Mucosa of descending colon (tissue), 3 donors: ENCODE measurements around the gene SCN10A. TPM values are rescaled to one million over a fixed set of nuclear protein-coding genes. Genes with fewer than 3 reads are reported as not detected.
A peak's percentile ranks its signal among the peaks of the same experiment; 100 is the strongest.

ENCODE experiments used
- ATAC-seq: fragments of 200-7000 bp; cut with Tn5 transposase; one replicate; pipeline ENCODE4 v1.9.1; 2020; ENCODE audit warnings: mild to moderate bottlenecking, moderate library complexity
- DNase-seq, 3 donors: peaks; one replicate each; pipeline ENCODE4 v3.0.0-alpha.2; 2020
- H3K36me3 ChIP-seq: fragments of 200-600 bp; one replicate; pipeline ENCODE4 v1.8.0; 2021; ENCODE audit warnings: low read depth, mild to moderate bottlenecking
- H3K4me1 ChIP-seq: fragments of 200-600 bp; one replicate; pipeline ENCODE4 v1.8.0; 2021; ENCODE audit warnings: low read depth, mild to moderate bottlenecking
- H3K4me3 ChIP-seq: fragments of 200-600 bp; one replicate; pipeline ENCODE4 v1.8.0; 2021; ENCODE audit warnings: mild to moderate bottlenecking
- H3K9me3 ChIP-seq: fragments of 200-600 bp; one replicate; pipeline ENCODE4 v1.8.0; 2021; ENCODE audit warnings: mild to moderate bottlenecking
- intact Hi-C, 2 donors: fragments of 100-400 bp; cut with DNase I in 1 of 2; cut with micrococcal nuclease in 1 of 2; formaldehyde crosslinking; loops; one replicate each; pipeline versions ENCODE4 v1.11.0 to v1.11.1; 2022; cut with DNase I, micrococcal nuclease
- total RNA-seq, 3 donors: library from RNA; stranded (reverse); fragmentation: NEBNext Ultra II Directional in 2 of 3; extraction: Animal tissue kit (Norgen Biotek cat#: 25700) in 2 of 3; gene quantifications; one replicate each; pipeline versions ENCODE4 v1.2.1 to v1.2.4, GENCODE V29; 2021 to 2023
- TF ChIP-seq, protein P1 (sequence below): fragments of 200-600 bp; IDR thresholded peaks from one replicate; pipeline ENCODE4 v1.8.0; 2022; ENCODE audit warnings: antibody characterized with exemption, mild to moderate bottlenecking
- donor health status: DM: no; HTN: no; CAD: no; lungs with moderate emphysema.
- donor health status: DM: no; HTN: no; CAD: no.
- donor health status: DM: no; HTN: yes; CAD: no.

Gene SCN10A
- total RNA-seq, 3 donors from 2014 or later = not detected

DNA sequence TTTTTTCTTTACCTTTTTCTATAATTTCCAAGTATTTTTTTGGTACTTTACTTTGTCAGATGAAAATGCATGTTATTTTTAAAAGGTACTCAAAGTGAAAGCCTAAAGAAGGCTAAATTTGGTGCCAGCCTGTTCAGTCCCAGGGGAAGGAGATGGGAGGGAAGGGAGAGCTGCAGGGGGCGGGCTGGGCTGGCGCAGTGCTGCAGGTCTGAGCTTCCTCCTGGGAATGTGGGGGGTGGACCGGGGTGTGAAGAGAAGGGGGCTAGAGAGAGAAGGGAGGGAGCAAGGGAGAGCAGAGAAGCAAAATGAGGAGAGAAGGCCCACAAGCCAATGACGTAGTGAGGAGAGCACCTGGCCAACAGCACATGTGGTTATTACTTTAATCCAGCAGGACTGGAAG is 95.6 kb downstream of the SCN10A start:
- intact Hi-C loops = no loop called here
- DNase-seq (no peak), ATAC-seq (no peak)
- TF ChIP-seq, protein P1, sequence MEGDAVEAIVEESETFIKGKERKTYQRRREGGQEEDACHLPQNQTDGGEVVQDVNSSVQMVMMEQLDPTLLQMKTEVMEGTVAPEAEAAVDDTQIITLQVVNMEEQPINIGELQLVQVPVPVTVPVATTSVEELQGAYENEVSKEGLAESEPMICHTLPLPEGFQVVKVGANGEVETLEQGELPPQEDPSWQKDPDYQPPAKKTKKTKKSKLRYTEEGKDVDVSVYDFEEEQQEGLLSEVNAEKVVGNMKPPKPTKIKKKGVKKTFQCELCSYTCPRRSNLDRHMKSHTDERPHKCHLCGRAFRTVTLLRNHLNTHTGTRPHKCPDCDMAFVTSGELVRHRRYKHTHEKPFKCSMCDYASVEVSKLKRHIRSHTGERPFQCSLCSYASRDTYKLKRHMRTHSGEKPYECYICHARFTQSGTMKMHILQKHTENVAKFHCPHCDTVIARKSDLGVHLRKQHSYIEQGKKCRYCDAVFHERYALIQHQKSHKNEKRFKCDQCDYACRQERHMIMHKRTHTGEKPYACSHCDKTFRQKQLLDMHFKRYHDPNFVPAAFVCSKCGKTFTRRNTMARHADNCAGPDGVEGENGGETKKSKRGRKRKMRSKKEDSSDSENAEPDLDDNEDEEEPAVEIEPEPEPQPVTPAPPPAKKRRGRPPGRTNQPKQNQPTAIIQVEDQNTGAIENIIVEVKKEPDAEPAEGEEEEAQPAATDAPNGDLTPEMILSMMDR = no peak
- Histone ChIP-seq H3K4me3 (no peak overlapping the region), H3K4me1 (no peaks in the 10 kb centered on the region), H3K9me3 (no peaks in the 10 kb centered on the region), H3K36me3 (no peaks in the 10 kb centered on the region)

DNA sequence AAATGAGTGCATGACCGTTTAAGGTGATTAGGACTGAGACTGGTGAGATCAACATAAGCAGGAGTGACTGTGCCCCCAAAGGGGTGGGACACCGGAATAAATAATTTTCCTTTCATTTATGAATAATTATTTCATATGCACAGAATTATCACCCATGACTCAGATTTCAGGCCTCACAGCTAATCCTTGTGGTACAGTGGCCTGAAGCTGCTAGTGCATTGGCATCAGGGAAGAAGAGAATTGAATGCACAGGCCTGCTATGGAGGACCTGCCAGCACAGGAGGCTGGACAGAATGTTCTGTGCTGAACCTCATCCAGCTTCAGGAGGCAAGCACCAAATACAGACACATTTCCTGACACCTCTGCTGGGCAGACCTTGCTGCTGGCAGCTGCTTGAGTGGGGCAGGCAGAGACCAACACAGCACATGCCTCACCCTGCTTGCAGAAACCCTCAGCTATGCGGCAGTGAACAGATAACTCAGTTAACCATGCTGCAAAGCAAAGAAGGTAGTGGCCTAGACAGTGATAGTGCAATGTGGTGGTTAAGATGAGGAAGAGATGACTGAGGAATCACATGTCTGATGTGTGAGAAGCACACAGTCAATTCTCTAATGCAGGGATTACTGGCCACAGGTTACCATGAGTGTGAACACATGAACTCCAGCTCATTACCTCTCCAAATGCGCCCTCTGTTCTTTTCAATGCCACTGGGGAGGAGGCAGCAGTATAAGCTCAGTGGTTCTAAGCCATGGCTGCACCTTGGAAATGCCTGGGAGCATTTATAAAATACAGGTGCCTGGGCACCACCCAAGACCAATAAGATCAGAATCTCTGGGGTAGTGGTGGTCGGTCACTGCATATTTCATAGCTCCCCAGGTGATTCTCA is 98.4 kb downstream of the SCN10A start:
- Histone ChIP-seq H3K4me1 (no peaks in the 10 kb centered on the region), H3K4me3 (no peak overlapping the region), H3K9me3 (no peaks in the 10 kb centered on the region), H3K36me3 (no peaks in the 10 kb centered on the region)
- TF ChIP-seq, protein P1 = no peak
- no peak for DNase-seq
- intact Hi-C loops = no loop called here
- ATAC-seq = no peak

DNA sequence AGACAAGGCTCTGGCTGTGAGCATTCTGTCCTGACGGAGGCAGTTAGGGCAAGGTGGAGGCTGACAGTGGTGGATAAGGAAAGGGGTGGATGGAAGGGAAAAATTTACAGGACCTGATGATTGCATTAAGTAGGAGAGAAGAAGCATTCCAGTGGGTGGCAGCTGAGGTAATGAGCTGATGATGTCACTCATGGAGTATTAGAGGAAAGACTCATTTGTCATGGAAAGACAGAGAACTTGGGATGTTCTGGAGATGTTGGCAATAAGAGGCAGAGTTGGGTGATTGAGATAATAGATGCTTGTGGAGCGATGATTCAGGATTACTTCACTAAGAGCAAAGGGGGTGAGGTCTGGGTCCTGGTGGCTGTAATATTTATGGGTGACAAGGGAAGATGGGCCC is 102.9 kb downstream of the SCN10A start:
- DNase-seq (no peak), ATAC-seq (no peak)
- TF ChIP-seq, protein P1 = no peak
- Histone ChIP-seq H3K36me3 (no peaks in the 10 kb centered on the region), H3K9me3 (no peaks in the 10 kb centered on the region), H3K4me3 (no peak overlapping the region), H3K4me1 (no peaks in the 10 kb centered on the region)
- intact Hi-C loops = no loop called here

DNA sequence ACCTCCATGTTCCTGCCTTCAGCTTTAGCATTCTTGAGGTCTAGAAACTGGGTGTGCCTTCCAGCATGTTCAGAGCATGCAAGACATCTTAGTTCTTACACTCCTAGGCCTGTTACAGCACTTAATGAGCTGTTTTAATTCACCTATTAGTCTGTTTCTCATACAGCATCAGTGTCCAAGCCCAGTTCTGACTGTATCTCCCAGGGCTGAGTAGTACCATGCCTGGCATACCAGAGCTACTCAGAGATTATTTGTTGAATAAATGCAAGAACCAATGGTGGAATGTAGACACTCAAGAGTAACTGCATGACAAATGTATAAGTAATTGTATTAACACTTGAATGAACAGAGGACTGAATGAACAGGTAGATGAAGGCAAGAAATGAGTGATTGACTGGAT is 104.7 kb downstream of the SCN10A start:
- intact Hi-C loops = no loop called here
- no peaks in the 10 kb centered on the region for H3K4me1 ChIP-seq
- DNase-seq (no peak), ATAC-seq (no peak)
- no peak overlapping the region for H3K4me3 ChIP-seq
- TF ChIP-seq, protein P1 = no peak
- H3K36me3 ChIP-seq = no peaks in the 10 kb centered on the region
- H3K9me3 ChIP-seq = no peaks in the 10 kb centered on the region

DNA sequence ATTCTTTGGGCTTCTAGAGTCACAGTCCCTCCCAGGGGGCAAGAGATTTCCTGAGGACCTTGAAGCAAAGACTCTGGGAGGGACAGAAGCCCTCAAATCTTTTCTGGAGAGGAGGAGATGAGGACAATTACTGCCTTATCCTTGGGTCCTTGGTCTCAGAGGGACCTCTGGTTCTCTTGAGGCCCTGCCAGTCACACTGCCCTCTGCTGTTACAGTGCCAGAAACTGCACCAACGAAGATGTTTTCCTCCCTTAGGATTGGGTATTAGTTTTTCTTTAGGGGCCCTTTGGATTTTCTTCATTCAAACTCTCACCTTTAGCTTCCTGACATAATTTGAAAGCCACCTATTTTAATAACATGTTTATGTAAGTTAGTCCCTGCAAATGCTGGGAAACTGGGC is 108.3 kb downstream of the SCN10A start:
- TF ChIP-seq, protein P1 = no peak
- ATAC-seq = no peak
- no peaks in the 10 kb centered on the region for H3K9me3 ChIP-seq
- H3K4me3 ChIP-seq = no peak overlapping the region
- intact Hi-C loops = no loop called here
- H3K36me3 ChIP-seq = no peaks in the 10 kb centered on the region
- H3K4me1 ChIP-seq = no peaks in the 10 kb centered on the region
- DNase-seq = peak in 1 of 3 donors; percentile 4
